NCI-H446 (cell line): ENCODE measurements around the gene CELSR1.
A peak's percentile ranks its signal among the peaks of the same experiment; 100 is the strongest.

Source experiments
- DNase-seq, 2 experiments: peaks; one replicate each; lab custom pipeline; 2025; lab: John Stamatoyannopoulos, UW

CELSR1 gene

DNA sequence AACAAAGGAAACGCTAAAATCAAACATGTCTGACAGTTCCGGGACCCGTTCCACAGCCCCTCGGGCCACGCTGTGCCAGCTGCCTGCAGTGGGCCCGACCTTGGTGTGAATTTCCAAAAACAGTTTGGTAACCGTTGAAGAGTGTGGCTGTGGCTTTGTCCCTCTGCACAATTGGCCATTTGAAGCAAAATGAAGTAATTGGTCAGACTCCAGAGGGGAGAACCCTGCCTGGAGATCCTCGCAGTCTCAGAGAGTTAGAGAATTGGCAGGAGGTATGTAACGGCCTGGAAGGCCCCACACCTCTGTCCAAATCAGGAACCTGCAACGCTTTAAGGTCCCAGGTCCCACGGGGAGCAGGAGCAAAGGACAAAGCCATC lies 175.6 kb downstream of the CELSR1 start:
- no peak for DNase-seq

DNA sequence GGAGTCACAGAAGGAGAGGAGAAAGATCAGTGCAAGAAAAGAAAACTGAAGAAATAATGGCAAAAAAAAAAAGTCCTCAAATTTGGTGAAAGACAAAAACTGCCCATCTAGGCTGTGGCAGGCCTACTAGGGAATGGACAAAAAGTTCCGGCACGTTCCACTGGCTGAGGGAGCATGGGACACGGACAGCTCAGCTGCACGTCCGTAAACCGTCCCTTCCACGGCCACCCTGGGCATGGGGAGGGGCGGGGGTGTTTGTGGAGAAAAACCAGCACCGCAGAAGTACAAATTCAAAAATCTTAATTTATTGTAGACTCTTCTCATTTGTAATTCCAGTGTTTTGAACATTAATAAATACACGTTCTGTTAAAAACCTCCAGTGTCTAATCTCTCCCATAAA lies 176.5 kb downstream of the CELSR1 start:
- DNase-seq, result no peak

DNA sequence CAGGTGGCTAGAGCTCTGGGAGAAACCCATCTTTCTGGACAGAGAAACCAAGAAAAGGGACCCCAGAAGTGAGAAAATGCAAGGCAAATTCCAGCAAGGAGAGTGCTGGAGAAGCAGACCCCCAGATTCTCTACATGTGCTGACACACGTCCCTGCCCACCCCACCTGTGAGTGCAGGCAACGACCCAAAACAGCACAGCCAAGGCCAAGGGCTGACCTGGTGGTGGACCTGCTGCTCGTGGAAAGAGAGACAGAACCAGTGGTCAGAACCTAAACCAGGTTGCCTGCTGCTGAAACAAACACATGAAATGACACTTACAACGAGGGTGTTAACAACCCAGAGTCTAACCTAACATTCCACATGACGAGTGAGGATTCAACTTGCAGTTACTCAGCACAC lies 177.3 kb downstream of the CELSR1 start:
- DNase-seq, result no peak

DNA sequence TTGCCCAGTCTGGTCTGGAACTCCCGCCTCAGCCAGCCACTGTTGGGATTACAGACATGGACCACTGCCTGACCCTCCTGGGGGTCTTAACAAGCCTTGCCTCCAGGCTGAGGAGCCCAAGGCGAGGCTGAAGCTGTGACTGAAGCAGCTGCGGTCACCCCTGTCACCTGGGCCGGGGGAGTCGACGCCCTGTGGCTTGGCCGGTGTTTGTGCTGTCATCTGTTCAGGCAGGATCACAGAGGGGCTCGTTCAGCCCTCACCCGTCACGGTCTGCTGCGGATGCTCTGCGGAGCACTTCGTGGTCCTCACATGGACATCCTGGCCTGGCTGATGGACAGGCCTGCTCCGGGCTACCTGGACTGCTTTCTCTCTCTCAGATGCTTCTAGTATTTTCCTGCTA lies 178.1 kb downstream of the CELSR1 start:
- no peak for DNase-seq

DNA sequence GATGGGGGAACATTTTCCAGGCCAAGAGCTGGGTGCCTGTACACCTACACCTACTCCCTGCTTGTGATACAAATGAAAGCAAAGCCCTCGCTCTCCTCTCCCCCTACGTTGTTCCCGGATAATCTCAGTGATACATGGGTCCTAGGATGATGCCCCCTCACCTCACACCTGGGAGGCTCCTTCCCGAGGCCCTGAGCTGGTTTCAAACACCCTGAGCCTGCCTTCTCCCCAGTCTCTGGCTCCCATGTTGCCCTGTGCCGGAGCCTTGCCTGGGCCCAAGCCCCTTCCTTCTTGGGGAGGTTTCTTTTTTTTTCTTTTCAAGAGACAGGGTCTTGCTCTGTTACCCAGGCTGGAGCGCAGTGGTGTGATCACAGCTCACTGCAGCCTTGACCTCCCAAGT lies 178.7 kb downstream of the CELSR1 start:
- DNase-seq, result no peak

DNA sequence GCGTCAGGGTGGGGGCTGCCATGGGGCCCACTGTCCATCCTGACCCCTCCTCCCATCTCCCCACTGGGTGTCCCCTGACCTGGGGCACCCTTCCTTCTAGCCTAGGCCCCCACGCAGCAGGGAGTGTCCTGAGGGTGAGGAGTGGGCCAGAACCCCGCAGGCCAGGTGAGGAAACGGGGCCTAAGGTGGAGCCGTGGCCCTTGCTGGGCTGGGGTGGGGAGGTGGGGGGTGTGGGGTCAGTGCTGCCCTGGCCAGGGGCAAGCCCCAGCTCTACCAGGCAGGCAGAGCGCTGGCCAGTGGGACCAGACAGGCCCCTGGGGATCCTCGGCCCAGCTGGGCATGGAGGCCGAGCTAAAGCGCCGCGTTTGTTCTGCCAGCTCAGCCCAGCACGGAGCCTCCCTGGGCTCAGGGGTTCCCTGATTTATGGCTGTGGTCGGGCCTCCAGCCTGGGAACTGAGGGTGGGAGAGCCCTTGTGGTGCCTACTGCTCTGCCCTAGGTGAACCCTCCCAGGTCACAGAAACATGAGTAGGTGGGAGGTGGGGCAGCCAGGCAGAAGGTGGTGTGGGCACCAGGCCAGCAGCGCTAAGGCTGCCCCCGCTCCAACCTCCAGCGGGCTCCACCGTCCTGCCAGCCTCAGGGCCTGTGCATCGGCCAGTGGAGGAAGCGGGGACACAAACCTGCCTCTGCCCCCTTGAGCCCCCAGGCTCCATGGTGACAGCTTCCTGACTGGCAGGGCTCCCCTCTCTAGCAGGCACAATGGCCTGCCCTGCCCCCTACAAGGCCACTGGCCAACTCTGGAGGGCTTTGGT lies 179.5 kb downstream of the CELSR1 start:
- DNase-seq, result no peak

DNA sequence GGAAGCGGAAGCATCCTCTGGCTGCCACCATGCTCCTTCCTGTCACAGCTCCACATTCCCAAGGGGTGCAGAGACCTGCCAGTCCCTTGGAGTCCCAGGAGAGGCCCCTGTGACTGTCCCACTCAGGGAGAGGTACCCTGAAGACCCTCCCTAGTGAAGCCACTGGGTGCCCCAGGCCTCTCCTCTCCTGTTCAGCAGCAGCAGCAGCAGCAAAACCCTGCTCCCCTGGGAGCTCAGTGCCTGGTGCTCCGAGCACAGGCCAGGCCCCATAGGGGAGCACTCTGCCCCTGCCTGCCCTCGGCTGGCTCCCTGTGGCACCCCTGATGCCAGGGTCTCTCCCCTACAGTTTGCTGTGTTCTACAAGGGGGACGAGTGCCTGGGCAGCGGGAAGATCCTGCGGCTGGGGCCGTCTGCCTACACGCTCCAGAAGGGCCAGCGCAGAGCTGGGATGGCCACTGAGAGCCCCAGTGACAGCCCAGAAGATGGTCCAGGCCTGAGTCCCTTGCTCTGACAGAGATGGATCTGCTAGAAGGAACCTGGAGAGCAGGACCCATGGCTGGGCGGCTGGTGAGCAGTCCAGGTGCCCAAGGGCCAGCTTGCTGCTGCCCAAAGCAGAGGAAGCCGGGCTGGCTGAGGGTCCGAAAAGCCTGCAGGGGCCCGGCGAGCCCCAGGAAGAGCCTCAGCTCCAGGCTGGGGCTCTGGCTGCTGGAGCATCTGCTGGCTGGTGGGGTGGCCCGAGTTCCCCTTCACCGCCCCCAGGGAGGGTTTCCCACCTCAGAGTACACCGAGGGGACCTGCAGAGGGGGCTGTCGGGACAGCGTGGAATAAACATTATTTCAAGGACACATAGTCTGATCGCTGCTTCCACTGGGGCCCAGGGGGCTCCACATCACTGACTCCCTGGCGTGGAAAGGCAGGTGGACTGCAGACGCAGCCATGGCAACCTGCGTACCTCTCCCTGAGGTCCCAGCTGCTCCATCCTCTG lies 180.6 kb downstream of the CELSR1 start:
- no peak for DNase-seq

DNA sequence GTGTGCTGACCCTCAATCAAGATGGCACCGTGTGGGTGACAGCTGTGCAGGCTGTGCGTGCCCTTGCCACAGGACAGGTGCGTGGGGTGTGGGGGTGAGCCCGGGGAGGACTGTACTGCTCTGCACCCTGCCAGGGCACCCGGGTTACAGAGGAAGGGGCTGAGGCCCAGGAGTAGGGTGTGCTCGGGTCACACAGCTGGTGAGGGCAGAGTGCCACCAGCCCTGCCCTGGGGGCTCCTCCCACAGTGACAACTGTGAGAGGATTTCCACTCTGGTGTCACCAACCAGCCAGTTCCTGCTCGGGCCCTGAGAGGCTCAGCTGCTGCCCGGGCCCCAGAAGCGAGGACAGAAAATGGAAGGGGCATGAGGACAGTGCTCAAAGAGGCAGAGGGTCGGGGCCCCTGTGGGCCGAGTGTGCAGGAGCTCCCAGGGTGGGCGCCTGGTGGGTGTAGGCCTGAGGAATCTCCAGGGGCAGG lies 181.4 kb downstream of the CELSR1 start:
- DNase-seq, result no peak

DNA sequence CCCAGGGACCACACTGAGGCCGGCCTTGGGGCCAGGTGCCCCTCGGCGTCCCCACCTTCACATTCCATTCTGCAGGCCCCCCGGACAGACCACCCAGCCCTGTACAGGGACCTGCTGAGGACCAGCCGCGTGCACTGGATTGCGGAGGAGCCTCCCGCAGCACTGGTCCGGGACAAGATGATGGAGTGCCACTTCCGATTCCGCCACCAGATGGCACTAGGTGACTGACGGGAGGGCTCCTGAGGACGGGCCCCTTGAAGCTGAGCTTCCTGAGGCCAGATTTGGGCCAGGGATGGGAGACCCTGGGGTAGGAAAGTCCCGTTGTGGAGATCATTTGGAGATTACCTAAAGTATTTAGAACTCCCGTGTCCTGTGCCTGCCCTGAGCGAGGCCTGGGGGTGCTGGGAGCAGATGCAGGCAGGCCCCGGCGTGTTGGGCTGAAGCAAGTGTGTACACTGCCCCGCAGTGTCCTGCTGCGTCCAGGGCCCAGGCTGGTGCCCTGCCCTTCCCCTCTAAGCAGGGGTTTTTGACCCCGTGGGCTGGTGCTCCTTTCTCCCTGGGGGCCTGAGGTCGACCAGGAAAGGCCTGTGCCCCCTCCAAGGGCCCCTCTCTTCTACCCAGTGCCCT lies 181.9 kb downstream of the CELSR1 start:
- peak in 1 of 2 experiments; percentile 52 for DNase-seq

DNA sequence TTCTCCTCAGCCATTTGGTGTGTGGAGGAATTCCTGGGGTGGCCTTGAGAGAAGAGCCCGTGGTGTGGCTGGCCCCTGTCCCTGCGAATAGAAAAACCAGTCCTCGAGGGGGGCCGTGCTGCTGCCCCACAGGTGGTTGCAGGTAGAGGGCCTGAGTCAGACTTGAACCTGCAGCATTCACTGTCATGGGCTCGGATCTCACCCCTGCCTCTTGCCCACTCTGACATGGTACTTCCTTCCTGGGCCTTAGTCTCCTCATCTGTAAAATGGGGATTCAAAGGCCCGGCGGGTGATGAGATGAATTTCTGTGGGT lies 182.5 kb downstream of the CELSR1 start:
- DNase-seq, result no peak

DNA sequence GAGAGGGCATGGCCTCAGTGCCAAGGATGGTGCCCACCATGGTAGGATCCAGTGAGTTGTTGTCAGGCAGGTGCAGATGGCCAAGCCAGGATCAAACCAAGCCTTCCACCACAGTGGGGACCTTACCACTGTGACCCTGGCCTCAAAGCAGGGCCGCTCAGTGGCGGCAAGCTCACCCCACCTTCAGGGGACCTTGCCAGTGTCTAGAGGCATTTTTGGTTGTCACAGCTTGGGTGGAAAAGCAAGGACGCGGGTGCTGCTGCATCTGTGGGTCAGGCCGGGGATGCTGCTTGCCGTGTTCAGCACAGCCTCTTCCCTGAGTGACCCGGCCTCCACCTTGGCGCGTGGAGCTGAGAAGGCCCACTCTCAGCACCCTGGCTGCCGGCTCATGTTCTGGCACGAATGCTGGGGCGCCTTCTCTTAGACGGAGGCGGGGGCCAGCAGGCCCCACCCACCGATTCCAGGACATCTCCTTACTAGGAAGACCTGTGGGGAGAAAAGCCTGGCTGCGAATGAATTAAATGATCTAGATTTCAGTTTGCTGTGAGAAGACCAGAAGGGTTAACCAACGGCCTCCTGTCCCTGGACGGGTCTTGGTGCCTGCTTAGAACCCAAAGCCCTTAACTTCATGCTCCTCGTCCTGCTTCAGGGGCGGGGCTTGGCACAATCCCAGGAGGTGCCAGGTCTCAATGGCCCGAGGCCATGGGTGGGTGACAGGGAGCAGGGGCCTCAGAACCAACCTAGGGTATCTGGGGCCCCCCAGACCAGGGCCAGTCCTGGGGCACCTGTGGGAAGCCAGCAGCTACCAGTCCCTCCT lies 183.0 kb downstream of the CELSR1 start:
- DNase-seq, result no peak

DNA sequence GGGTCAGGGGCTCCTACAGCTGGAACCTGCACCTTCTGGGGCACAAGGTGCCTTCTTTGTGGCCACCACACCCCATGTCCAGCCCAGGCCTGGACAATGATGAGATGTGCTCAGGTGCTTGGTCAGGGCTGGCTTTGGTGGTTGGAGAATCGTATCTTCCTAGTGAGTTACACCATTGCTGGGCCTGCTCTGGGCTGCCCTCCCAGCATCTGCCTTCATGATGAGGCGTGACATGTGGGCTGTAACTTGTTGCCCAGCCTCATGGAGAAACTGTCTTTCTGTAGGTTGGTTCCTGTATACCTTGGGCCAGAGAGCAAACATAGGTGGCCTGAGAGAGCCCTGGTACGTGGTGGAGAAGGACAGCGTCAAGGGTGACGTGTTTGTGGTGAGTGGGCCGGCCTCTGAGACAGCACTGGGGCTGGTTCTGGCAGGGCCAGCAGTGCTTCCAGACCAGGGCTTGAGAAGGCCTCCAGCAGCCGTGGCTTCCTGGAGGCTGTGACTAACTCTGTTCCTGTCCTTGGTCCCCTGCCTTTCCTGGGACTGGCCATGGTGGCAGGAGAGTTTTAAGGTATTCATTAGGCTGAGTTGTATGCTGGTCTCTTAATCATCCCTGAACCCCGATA lies 183.8 kb downstream of the CELSR1 start:
- no peak for DNase-seq

DNA sequence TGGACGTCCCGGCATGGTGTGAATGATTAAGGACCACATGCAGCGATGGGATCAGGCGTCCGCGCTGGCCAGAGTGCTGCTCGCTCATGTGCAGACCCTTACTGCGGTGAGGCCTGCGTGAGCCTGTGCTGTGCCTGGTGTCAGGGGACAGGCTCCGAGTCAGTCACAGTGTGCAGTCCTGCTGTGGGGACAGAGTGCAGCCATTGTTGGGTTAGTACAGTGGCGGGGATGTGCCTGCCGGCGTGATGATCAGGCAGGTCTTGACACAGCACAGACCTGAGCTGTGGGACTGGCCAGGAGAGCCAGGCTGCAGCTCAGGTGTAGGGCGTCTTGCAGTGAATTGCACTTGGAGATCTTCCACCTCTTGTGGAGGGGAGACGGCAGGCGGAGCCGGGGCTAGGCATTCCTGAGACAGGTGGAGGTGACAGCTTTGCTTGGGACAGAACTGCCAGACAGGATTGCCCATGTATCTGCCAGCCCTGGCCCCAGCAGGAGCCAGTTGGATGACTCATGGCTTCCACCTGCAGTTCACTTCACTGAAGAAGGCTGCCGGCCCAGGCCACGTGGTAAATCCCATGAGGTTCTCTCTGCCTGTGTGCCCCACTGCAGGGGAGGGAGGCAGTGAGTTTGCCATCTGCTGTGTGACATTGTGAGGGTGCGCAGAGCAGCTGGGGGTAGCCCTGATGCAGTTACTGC lies 184.6 kb downstream of the CELSR1 start:
- peak in 1 of 2 experiments; percentile 42 for DNase-seq

DNA sequence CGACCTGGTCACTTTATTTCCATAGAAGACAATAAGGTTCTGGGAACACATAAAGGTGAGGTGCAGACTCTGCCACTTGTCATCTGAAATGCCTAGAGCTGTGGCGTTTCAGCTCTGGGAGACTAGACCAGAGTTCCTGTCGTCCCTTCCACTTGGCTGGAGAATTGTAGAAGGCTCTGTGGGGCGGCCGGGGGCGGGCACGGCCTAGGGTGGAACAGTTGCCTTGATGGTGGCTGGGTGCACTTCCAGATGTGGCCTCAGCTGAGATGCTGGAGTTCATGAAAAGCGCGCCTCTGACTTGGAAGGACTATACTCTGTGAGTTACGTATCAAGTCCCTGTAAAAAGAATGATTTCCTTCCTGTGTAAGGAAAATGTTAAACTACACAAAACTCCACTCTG lies 185.1 kb downstream of the CELSR1 start:
- no peak for DNase-seq

DNA sequence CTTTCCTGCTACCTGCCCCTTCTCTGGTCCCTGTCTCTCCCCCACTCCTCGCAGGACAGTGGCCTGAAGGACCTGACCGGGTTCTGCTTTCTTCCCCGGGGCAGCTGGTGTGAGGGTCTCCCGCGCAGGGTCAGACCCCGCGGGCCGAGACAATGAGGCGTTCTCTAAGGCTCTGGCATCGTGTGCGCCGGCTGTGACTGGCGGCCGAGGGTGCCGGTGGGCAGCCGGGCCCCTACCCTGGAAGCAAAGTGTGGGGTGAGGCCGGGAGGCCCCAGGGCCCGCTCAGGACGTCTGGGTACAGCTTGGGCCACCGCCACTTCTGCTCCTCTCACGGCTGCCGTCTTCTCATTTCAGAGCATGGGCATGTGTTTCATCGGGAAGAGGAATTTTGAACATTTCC lies 185.7 kb downstream of the CELSR1 start:
- DNase-seq, result no peak

DNA sequence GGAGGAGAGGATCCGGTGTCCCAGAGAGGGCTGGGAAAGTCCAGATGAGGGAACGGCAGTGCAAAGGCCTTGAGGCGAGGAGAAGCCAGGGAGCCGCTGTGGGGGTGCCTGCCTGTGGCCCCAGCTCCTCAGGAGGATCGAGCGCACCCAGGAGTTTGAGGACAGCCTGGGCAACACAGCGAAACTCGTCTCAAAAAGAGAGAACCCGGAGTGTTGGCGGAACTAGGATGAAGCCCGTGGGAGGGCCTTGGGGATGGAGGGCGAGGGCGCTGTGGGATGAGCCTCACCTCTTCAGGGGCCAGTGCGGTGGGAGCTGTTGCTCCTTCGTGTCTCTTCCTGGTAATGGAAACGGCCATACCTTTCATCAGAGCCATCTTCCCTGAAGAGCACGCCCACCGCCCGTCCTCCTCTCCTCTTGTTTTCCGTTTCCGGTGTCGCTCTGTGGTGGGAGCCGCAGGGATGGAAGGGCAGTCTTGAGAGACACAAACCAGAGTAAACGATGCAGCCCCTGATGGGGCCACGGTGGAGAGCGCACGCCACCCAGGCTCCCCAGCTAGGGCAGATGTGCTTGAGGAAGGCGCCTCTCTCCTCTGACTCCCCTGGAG lies 186.2 kb downstream of the CELSR1 start:
- no peak for DNase-seq

DNA sequence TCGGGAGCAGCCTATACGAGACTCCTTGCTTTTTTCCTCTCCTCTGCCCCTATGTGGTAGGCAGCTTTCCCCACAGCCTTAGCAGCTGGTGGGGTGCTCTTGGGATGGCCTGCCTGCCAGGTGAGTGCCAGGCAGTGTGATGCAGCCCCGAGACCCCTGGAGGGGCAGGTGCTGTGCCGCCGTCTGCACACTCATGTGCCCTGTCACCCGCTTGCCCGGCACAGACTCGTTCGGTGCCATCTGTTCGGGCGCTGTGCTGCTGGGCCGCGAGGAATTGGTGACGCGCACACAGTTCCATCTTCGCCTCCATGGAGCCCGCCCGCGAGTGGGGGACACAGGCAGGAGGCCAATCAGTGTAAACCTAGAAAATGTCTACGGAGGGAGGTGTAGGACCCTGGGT lies 186.8 kb downstream of the CELSR1 start:
- DNase-seq, result no peak

DNA sequence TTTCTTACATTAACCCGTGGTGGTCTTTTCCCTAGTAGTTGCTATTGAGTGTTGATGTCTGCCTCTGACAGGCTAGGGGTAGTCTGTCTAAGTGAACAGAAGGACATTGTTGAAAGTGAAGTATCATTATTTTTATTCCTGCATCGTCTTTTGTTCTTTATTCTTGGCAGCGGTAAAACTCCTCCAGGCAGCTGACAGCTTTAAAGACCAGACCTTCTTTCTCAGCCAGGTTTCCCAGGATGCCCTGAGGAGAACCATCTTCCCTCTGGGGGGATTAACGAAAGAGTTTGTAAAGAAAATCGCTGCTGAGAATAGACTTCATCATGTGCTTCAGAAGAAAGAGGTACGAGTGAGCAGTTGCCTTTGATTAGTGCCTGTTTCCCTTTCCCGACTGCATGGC lies 187.3 kb downstream of the CELSR1 start:
- DNase-seq, result no peak

DNA sequence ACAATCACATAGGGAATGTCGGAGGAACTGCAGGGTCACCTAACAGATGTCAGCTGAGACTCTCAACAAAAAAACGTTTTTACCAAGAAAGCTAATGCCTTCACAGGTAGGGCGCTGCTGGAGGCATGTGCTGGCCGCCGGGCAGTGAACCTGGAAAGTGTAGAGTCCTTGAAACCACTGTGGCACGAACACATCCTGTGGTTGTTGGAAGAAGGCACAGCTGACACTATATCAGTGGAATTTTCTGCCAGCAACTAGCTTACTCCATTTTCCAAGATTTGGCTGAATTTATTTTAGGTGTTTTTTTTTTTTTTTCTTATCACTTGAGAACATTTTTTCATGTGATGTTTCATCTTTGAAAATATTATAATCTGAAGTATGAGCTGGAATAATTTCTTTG lies 187.7 kb downstream of the CELSR1 start:
- DNase-seq, result no peak

DNA sequence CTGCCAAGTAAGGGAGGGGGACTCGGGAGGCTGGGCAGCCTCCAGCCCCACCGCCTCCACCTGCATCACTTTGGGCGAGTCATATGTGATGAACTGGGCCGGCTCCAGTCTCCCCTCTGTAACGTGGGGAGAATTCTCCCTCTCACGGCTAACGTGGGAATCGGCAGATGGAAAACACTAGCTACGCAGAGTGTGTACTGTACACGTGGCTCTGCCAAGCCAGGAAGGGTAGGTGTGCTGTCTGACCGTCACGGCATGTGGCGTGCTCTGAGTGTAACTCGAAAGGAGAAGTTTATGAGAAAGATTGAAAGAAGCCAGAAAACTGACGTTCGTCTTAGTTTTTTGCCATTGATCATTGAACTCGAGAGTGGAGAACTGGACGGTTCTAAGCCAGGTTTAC lies 188.2 kb downstream of the CELSR1 start:
- no peak for DNase-seq
